SK-N-SH (cell line): Measurements from ENCODE around the gene MYLK4. TPM values are rescaled to one million over a fixed set of nuclear protein-coding genes. Genes with fewer than 3 reads are reported as not detected.

Experiments used
- CTCF ChIA-PET: fragments of 300-600, 350-600 bp; formaldehyde crosslinking; extraction: SDS; loops from one replicate; lab custom pipeline; 2021; lab: Yijun Ruan, JAX
- POLR2A ChIA-PET: fragments of 350-600 bp; sonication (Branson Sonifier 250); formaldehyde crosslinking; extraction: SDS; loops from one replicate; lab custom pipeline; 2020; ENCODE audit warnings: antibody characterized with exemption, inconsistent platforms; lab: Yijun Ruan, JAX
- DNase-seq: peaks from one replicate; pipeline ENCODE4 v3.0.0; 2012
- H2AFZ ChIP-seq: fragments of 200-600 bp; sonication (generic); 2 replicates; pipeline ENCODE4 v1.8.1; 2016; ENCODE audit warnings: antibody characterized with exemption, mild to moderate bottlenecking, low read depth
- H3F3A ChIP-seq: fragments of 200-600 bp; sonication (generic); replicated peaks from 2 replicates; pipeline ENCODE3; 2016; ENCODE audit warnings: antibody characterized with exemption, mild to moderate bottlenecking; ENCODE audit not compliant: insufficient read depth
- H3K27ac ChIP-seq, 2 experiments: fragments of 200-500 bp in 1 of 2; fragments of 200-600 bp in 1 of 2; sonication (Bioruptor generic) in 1 of 2; sonication (generic), shearing (Covaris generic) in 1 of 2; 2 replicates each; pipeline versions ENCODE4 v1.5.1 to v1.6.1; 2014 to 2016; ENCODE audit warnings: low read depth in 2 of 2, inconsistent platforms in 1 of 2, low read length in 1 of 2, mild to moderate bottlenecking in 1 of 2, mixed read lengths in 1 of 2
- H3K27me3 ChIP-seq: fragments of 200-600 bp; sonication (generic), shearing (Covaris generic); 2 replicates; pipeline ENCODE4 v1.6.1; 2016; ENCODE audit warnings: mixed run types; ENCODE audit not compliant: insufficient read depth
- H3K36me3 ChIP-seq, 2 experiments: fragments of 200-500 bp in 1 of 2; fragments of 200-600 bp in 1 of 2; sonication (Bioruptor generic) in 1 of 2; sonication (generic) in 1 of 2; replicated peaks in 1 of 2; 2 replicates each; pipeline versions ENCODE3 to v1.5.1; 2014 to 2016; ENCODE audit warnings: low read length in 1 of 2, mild to moderate bottlenecking in 1 of 2; ENCODE audit not compliant: insufficient read depth in 2 of 2, control insufficient read depth in 1 of 2
- H3K4me1 ChIP-seq, 2 experiments: fragments of 200-500 bp in 1 of 2; fragments of 200-600 bp in 1 of 2; sonication (Bioruptor generic) in 1 of 2; sonication (generic), shearing (Covaris generic) in 1 of 2; 2 replicates each; pipeline versions ENCODE4 v1.5.1 to v1.6.1; 2014 to 2016; ENCODE audit warnings: low read depth in 1 of 2, low read length in 1 of 2, mixed run types in 1 of 2; ENCODE audit not compliant: insufficient read depth in 2 of 2, control insufficient read depth in 1 of 2
- H3K4me2 ChIP-seq: fragments of 200-600 bp; sonication (generic), shearing (Covaris generic); 2 replicates; pipeline ENCODE4 v1.6.1; 2017; ENCODE audit warnings: mixed run types
- H3K4me3 ChIP-seq, 2 experiments: fragments of 200-500 bp in 1 of 2; fragments of 200-600 bp in 1 of 2; sonication (Bioruptor generic) in 1 of 2; sonication (generic), shearing (Covaris generic) in 1 of 2; 2 replicates each; pipeline versions ENCODE4 v1.5.1 to v1.8.1; 2014 to 2016; ENCODE audit warnings: low read depth in 2 of 2, inconsistent platforms in 1 of 2, low read length in 1 of 2, mild to moderate bottlenecking in 1 of 2, mixed read lengths in 1 of 2, moderate library complexity in 1 of 2
- H3K79me2 ChIP-seq: fragments of 200-600 bp; sonication (generic); 2 replicates; pipeline ENCODE4 v1.8.1; 2017; ENCODE audit warnings: mild to moderate bottlenecking; ENCODE audit not compliant: insufficient read depth
- H3K9ac ChIP-seq: fragments of 200-600 bp; sonication (generic); 2 replicates; pipeline ENCODE4 v1.6.1; 2017; ENCODE audit warnings: mixed run types
- H3K9me2 ChIP-seq: fragments of 200-600 bp; sonication (generic); 2 replicates; pipeline ENCODE4 v1.6.1; 2017; ENCODE audit warnings: mixed run types
- H3K9me3 ChIP-seq: fragments of 200-600 bp; sonication (generic); 2 replicates; pipeline ENCODE4 v1.6.1; 2017; ENCODE audit warnings: mixed run types, mild to moderate bottlenecking, moderate library complexity
- H4K20me1 ChIP-seq: fragments of 200-600 bp; sonication (generic); 2 replicates; pipeline ENCODE4 v1.6.1; 2017; ENCODE audit warnings: mild to moderate bottlenecking, mixed run types; ENCODE audit not compliant: insufficient read depth
- FOSL2 ChIP-seq: IDR thresholded peaks from 2 replicates; pipeline ENCODE4 v1.4.0; 2012; ENCODE audit warnings: low read depth, mild to moderate bottlenecking, moderate library complexity, borderline replicate concordance
- GABPA ChIP-seq: IDR thresholded peaks from 2 replicates; pipeline ENCODE4 v1.4.0; 2012; ENCODE audit warnings: low read depth, mild to moderate bottlenecking
- GATA2 ChIP-seq: sonication (generic); formaldehyde crosslinking; IDR thresholded peaks from 2 replicates; pipeline ENCODE4 v1.5.0; 2020; ENCODE audit warnings: mild to moderate bottlenecking, missing genetic modification reagents
- MEF2A ChIP-seq: IDR thresholded peaks from 2 replicates; pipeline ENCODE4 v1.4.0; 2012; ENCODE audit warnings: low read depth, borderline replicate concordance
- POLR2AphosphoS5 ChIP-seq: IDR thresholded peaks from 2 replicates; pipeline ENCODE4 v1.6.1; 2012; ENCODE audit warnings: low read depth, low read length
- RCOR1 ChIP-seq: fragments of 150-350 bp; IDR thresholded peaks from 2 replicates; pipeline ENCODE4 v1.6.1; 2017; ENCODE audit warnings: antibody characterized with exemption, low read length
- RFX5 ChIP-seq: IDR thresholded peaks from 2 replicates; pipeline ENCODE4 v1.6.1; 2012; ENCODE audit warnings: mild to moderate bottlenecking, improper control_type of control experiment, low read length
- SMC3 ChIP-seq: IDR thresholded peaks from 2 replicates; pipeline ENCODE4 v1.6.1; 2012; ENCODE audit warnings: low read depth, low read length, improper control_type of control experiment
- TAF1 ChIP-seq: IDR thresholded peaks from 2 replicates; pipeline ENCODE4 v1.6.1; 2012; ENCODE audit warnings: low read depth, mild to moderate bottlenecking, low read length, moderate library complexity, borderline replicate concordance
- TEAD4 ChIP-seq: IDR thresholded peaks from 2 replicates; pipeline ENCODE4 v1.4.0; 2012; ENCODE audit warnings: mild to moderate bottlenecking, borderline replicate concordance; ENCODE audit not compliant: insufficient read depth
- WGBS: methylation state at CpG from one replicate; pipeline ENCODE4 v1.1.6; 2017; ENCODE audit warnings: low lambda C conversion rate; 5-methylcytosine and 5-hydroxymethylcytosine counted together
- polyA plus RNA-seq, 3 experiments: library from polyadenylated mRNA; depleted of rRNA; stranded (reverse); fragments of >200 nt; gene quantifications; 2 replicates each; pipeline ENCODE4 v1.2.3, GENCODE V29; 2012
- TF ChIP-seq, protein P1 (sequence below): fragments of 150-350 bp; IDR thresholded peaks from 2 replicates; pipeline ENCODE4 v1.6.1; 2017; ENCODE audit warnings: antibody characterized with exemption, low read length, low read depth, borderline replicate concordance
- TF ChIP-seq, protein P2 (sequence below): IDR thresholded peaks from 2 replicates; pipeline ENCODE4 v1.4.0; 2012; ENCODE audit warnings: low read depth, borderline replicate concordance

MYLK4 gene
- polyA plus RNA-seq, 1 of the 3 experiments (the other 2 are of a cell fraction), result 0.16 TPM

DNA sequence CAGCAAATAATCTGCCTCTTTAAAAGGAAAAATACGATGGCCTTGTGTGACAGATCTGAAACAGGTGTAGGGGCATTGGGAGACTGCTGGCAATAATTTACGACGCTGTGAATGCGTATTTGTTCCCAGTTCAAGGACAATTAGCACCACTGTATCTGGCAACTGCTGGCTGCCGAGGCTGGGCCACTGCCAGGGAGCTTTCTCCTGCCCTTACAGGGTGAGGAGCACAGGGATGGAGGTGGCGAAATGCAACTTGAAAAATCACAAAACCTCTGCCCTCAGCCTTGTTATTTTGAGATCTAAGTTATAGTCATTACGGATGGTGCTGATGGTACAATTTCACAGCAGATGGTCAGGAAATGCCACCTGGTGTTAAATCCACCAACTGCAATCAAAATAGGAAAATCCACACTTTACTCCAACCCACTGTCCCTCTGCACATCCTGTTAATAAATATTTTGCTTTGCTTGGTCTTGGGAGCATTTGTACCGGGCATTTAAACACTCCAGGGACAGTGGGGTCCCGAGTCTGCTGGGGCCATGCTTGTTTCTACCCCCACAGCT lies 6.4 kb downstream of the MYLK4 start (continued):
- TF ChIP-seq MEF2A (no peak), TEAD4 (no peak), TAF1 (no peak), FOSL2 (no peak), RFX5 (no peak), RCOR1 (no peak)
- TF ChIP-seq, all 33 proteins: peak for 3

DNA sequence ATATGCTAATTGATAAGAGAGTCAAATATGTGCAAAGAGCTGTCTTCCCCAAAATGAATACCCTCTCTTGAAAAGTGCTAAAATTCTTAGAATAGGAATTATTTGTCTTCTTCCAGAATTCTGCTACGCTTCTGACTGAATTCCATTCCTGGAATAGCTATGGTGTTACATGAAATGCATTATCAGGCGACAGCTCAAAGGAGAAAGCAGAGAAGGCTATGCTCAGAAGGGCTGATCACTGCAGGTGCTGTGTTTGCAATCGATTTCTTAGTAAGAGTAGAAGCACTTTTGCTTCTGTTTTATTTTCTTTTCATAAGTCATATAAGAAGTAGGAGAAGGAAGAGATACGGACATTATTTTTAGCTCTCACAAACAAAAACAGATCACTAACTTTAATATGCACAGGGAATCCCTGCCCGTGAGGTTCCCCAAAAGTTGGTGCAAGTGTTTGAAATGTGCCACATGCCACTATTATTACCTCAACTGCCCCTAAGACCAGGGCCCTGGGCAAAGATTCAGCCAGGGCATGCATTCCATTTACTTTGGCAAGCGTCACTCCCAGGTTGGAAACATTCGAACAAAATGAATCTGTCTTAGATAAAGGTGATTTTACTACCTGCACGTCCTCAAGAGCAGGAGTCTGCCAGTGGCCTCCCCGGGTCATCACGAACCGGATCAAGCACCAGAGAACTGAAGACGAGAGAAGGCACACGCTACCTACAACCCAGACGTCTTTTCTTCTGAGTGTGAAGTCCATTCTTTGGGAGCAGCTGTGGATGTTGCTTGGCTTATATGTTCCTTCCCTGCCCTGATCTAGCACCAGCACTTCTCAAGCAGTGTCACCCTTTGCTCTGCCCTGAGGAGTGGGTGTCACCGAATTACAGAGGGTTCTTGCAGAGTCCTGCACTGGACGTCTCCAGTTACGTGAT lies 7.2 kb downstream of the MYLK4 start:
- TF ChIP-seq TEAD4, result no peak
- no peak for TF ChIP-seq MEF2A
- TF ChIP-seq, protein P1, sequence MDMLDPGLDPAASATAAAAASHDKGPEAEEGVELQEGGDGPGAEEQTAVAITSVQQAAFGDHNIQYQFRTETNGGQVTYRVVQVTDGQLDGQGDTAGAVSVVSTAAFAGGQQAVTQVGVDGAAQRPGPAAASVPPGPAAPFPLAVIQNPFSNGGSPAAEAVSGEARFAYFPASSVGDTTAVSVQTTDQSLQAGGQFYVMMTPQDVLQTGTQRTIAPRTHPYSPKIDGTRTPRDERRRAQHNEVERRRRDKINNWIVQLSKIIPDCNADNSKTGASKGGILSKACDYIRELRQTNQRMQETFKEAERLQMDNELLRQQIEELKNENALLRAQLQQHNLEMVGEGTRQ, result no peak
- TF ChIP-seq, protein P2, sequence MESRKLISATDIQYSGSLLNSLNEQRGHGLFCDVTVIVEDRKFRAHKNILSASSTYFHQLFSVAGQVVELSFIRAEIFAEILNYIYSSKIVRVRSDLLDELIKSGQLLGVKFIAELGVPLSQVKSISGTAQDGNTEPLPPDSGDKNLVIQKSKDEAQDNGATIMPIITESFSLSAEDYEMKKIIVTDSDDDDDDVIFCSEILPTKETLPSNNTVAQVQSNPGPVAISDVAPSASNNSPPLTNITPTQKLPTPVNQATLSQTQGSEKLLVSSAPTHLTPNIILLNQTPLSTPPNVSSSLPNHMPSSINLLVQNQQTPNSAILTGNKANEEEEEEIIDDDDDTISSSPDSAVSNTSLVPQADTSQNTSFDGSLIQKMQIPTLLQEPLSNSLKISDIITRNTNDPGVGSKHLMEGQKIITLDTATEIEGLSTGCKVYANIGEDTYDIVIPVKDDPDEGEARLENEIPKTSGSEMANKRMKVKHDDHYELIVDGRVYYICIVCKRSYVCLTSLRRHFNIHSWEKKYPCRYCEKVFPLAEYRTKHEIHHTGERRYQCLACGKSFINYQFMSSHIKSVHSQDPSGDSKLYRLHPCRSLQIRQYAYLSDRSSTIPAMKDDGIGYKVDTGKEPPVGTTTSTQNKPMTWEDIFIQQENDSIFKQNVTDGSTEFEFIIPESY, result no peak
- no peak for TF ChIP-seq GABPA
- no peak for TF ChIP-seq POLR2AphosphoS5
- no peak for TF ChIP-seq SMC3
- no peak for TF ChIP-seq FOSL2
- no peak for TF ChIP-seq GATA2 (CRISPR knock-in tag)
- H3K4me3 ChIP-seq, result no peak overlapping the region
- no peak overlapping the region for H3K4me2 ChIP-seq
- no peak overlapping the region for H3K9ac ChIP-seq
- H3K79me2 ChIP-seq, result no peaks in the 10 kb centered on the region
- 74% methylated on average over 14 of the region's 17 CpGs for WGBS
- DNase-seq, result no peak
- no peaks in the 10 kb centered on the region for H3K27me3 ChIP-seq
- H3K4me1 ChIP-seq, result peaks cover 0 to 9% of the 10 kb centered on the region in 2 experiments; a peak in 3 of 4 replicates
- no peaks in the 10 kb centered on the region for H3K36me3 ChIP-seq
- H3K9me2 ChIP-seq, result no peaks in the 10 kb centered on the region
- no peaks in the 10 kb centered on the region for H4K20me1 ChIP-seq
- ChIA-PET CTCF (interaction anchor here (0.5 to 11.8 kb wide), 4 partner anchors 7 to 1147 kb away, joined by 3 to 176 read pairs (median 6); partner anchors contain the start of gene WRNIP1), POLR2A (no interaction called here)
- no peak overlapping the region for H3K27ac ChIP-seq
- H2AFZ ChIP-seq, result no peak overlapping the region
- no peaks in the 10 kb centered on the region for H3K9me3 ChIP-seq
- H3F3A ChIP-seq, result no peaks in the 10 kb centered on the region
